ENCODE measurements around the gene IL17B. TPM values are rescaled to one million over a fixed set of nuclear protein-coding genes. Genes with fewer than 3 reads are reported as not detected.
A peak's percentile ranks its signal among the peaks of the same experiment; 100 is the strongest.

Gene IL17B
- total RNA-seq, 1 experiment from 2014 or later = not detected

GRCh38 chr5:149365418-149365817 lies 13.7 kb downstream of the IL17B start:
- Histone ChIP-seq H3K9me3 (ENCODE audit: low read length) (no peaks in the 10 kb centered on the region), H3K9ac (ENCODE audit: low read length) (no peak overlapping the region), H3K4me1 (ENCODE audit: low read length) (peaks cover 11% of the 10 kb centered on the region)

DNA sequence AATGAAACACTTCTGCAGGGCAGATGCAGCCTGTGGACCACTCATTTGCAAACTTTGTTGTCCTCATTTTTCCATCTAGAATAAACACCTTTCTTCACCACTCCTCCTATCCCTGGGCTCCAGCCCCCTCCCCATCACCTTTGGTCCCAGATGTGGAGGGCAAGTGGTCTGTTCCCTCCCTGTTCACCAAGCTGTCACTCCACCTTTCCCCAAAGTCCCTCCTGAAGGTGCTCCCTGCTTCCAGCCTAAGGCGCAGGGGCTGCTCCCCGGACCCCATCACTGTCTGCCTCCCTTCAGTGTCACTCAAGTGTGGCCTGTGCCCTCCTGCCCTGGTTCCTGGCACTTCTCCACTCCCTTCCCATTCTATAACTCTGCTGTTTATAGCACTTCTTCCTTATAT lies 14.4 kb downstream of the IL17B start:
- Histone ChIP-seq H2AFZ (ENCODE audit: low read length) (no peak overlapping the region), H3K9ac (ENCODE audit: low read length) (no peak overlapping the region), H3K4me2 (ENCODE audit: low read depth, low read length, poor library complexity, severe bottlenecking) (no peak overlapping the region), H3K4me3 (ENCODE audit: low read length) (no peak overlapping the region), H3K27ac (ENCODE audit: low read length) (no peak overlapping the region), H3K36me3 (ENCODE audit: insufficient read depth, low read length) (no peaks in the 10 kb centered on the region), H3K27me3 (ENCODE audit: low read length) (no peaks in the 10 kb centered on the region), H3K4me1 (ENCODE audit: low read length) (peaks cover 9% of the 10 kb centered on the region), H3K9me2 (replicated peaks; ENCODE audit: insufficient read depth, low read length) (no peaks in the 10 kb centered on the region), H3K79me2 (ENCODE audit: low read length) (no peaks in the 10 kb centered on the region), H4K20me1 (ENCODE audit: insufficient read depth, low read depth, low read length) (0 out of 2 replicates have a peak, but pooled peaks cover 2% of the 10 kb centered on the region), H3K9me3 (ENCODE audit: low read length) (no peaks in the 10 kb centered on the region)
- DNase-seq = no peak

More at GRCh38 chr5:149365418-149365817, 13.7 kb downstream of the IL17B start:
- Histone ChIP-seq H3K4me2 (ENCODE audit: low read depth, low read length, poor library complexity, severe bottlenecking) (no peak overlapping the region), H4K20me1 (ENCODE audit: insufficient read depth, low read depth, low read length) (0 out of 2 replicates have a peak, but pooled peaks cover 4% of the 10 kb centered on the region), H3K36me3 (ENCODE audit: insufficient read depth, low read length) (no peaks in the 10 kb centered on the region), H3K27ac (ENCODE audit: low read length) (no peak overlapping the region), H3K79me2 (ENCODE audit: low read length) (no peaks in the 10 kb centered on the region), H3K9me2 (replicated peaks; ENCODE audit: insufficient read depth, low read length) (no peaks in the 10 kb centered on the region), H2AFZ (ENCODE audit: low read length) (no peak overlapping the region), H3K4me3 (ENCODE audit: low read length) (no peak overlapping the region), H3K27me3 (ENCODE audit: low read length) (no peaks in the 10 kb centered on the region)
- no peak for DNase-seq

GRCh38 chr5:149363936-149364335 lies 15.2 kb downstream of the IL17B start:
- Histone ChIP-seq H2AFZ (ENCODE audit: low read length) (no peak overlapping the region), H3K27me3 (ENCODE audit: low read length) (no peaks in the 10 kb centered on the region), H4K20me1 (ENCODE audit: insufficient read depth, low read depth, low read length) (0 out of 2 replicates have a peak, but pooled peaks cover under 1% of the 10 kb centered on the region), H3K79me2 (ENCODE audit: low read length) (peaks cover 4% of the 10 kb centered on the region; the same call in 1 of the 2 replicates), H3K4me3 (ENCODE audit: low read length) (no peak overlapping the region), H3K9me3 (ENCODE audit: low read length) (no peaks in the 10 kb centered on the region), H3K27ac (ENCODE audit: low read length) (no peak overlapping the region), H3K4me2 (ENCODE audit: low read depth, low read length, poor library complexity, severe bottlenecking) (no peak overlapping the region), H3K9ac (ENCODE audit: low read length) (no peak overlapping the region), H3K4me1 (ENCODE audit: low read length) (peaks cover 14% of the 10 kb centered on the region), H3K36me3 (ENCODE audit: insufficient read depth, low read length) (no peaks in the 10 kb centered on the region), H3K9me2 (replicated peaks; ENCODE audit: insufficient read depth, low read length) (no peaks in the 10 kb centered on the region)
- DNase-seq = no peak

DNA sequence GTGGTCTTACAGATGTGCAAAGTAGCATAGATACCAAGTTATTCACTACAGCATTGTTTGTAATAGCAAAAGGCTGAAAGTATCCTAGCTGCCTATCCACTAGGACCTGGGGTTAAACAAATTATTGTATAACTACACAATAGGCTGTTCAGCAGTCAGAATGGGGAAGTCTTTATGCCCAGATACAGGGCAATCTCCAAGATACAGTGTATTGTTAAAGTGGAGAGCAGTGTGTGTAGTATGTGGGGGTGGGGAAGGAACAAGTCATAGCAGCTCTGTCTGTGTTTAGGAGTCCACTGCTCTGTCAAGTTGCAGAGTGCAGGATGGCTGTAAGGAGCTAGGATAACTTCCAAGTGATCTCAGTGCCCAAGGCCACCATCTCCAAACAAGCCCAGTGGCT lies 15.7 kb downstream of the IL17B start:
- no peaks in the 10 kb centered on the region for H3K9me3 ChIP-seq (ENCODE audit: low read length)
- no peak overlapping the region for H3K27ac ChIP-seq (ENCODE audit: low read length)
- H3K9me2 ChIP-seq (replicated peaks; ENCODE audit: insufficient read depth, low read length) = no peaks in the 10 kb centered on the region
- H3K4me1 ChIP-seq (ENCODE audit: low read length) = peaks cover 18% of the 10 kb centered on the region
- no peak overlapping the region for H3K4me3 ChIP-seq (ENCODE audit: low read length)
- H4K20me1 ChIP-seq (ENCODE audit: insufficient read depth, low read depth, low read length) = no peaks in the 10 kb centered on the region
- no peak overlapping the region for H3K9ac ChIP-seq (ENCODE audit: low read length)
- H2AFZ ChIP-seq (ENCODE audit: low read length) = no peak overlapping the region
- DNase-seq = no peak
- no peaks in the 10 kb centered on the region for H3K36me3 ChIP-seq (ENCODE audit: insufficient read depth, low read length)
- no peaks in the 10 kb centered on the region for H3K27me3 ChIP-seq (ENCODE audit: low read length)
- H3K4me2 ChIP-seq (ENCODE audit: low read depth, low read length, poor library complexity, severe bottlenecking) = no peak overlapping the region
- H3K79me2 ChIP-seq (ENCODE audit: low read length) = peaks cover 9% of the 10 kb centered on the region

DNA sequence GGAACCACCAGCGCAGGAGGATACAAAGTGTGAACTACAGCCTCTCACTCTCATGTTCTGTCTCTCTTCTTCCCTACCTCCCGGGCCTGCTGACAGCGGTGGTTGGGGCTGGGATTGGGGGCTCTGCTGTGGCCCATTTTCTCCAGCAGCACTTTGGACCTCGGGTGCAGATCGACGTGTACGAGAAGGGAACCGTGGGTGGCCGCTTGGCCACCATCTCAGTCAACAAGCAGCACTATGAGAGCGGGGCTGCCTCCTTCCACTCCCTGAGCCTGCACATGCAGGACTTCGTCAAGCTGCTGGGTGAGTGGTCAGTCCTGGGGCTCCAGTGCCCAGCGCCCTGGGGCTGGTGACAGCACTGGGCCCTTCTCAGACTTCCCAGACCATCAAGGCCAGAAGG lies 16.6 kb downstream of the IL17B start:
- H3K9ac ChIP-seq (ENCODE audit: low read length) = no peak overlapping the region
- no peaks in the 10 kb centered on the region for H3K36me3 ChIP-seq (ENCODE audit: insufficient read depth, low read length)
- no peaks in the 10 kb centered on the region for H3K27me3 ChIP-seq (ENCODE audit: low read length)
- H3K27ac ChIP-seq (ENCODE audit: low read length) = no peak overlapping the region
- peaks cover 14% of the 10 kb centered on the region for H3K79me2 ChIP-seq (ENCODE audit: low read length)
- no peak for DNase-seq
- H3K4me3 ChIP-seq (ENCODE audit: low read length) = no peak overlapping the region
- H3K9me3 ChIP-seq (ENCODE audit: low read length) = no peaks in the 10 kb centered on the region
- H2AFZ ChIP-seq (ENCODE audit: low read length) = no peak overlapping the region
- no peaks in the 10 kb centered on the region for H3K9me2 ChIP-seq (replicated peaks; ENCODE audit: insufficient read depth, low read length)
- no peak overlapping the region for H3K4me2 ChIP-seq (ENCODE audit: low read depth, low read length, poor library complexity, severe bottlenecking)
- H3K4me1 ChIP-seq (ENCODE audit: low read length) = peaks cover 15% of the 10 kb centered on the region
- H4K20me1 ChIP-seq (ENCODE audit: insufficient read depth, low read depth, low read length) = no peaks in the 10 kb centered on the region

- peaks cover 24% of the 10 kb centered on the region for H3K79me2 ChIP-seq (ENCODE audit: low read length)
- H3K4me3 ChIP-seq (ENCODE audit: low read length) = no peak overlapping the region
- H2AFZ ChIP-seq (ENCODE audit: low read length) = no peak overlapping the region
- H3K36me3 ChIP-seq (ENCODE audit: insufficient read depth, low read length) = peaks cover 2% of the 10 kb centered on the region; the same call in 1 of the 2 replicates
- H3K27me3 ChIP-seq (ENCODE audit: low read length) = no peaks in the 10 kb centered on the region
- no peak overlapping the region for H3K9ac ChIP-seq (ENCODE audit: low read length)
- no peak overlapping the region for H3K4me2 ChIP-seq (ENCODE audit: low read depth, low read length, poor library complexity, severe bottlenecking)
- H4K20me1 ChIP-seq (ENCODE audit: insufficient read depth, low read depth, low read length) = no peaks in the 10 kb centered on the region
- no peaks in the 10 kb centered on the region for H3K9me2 ChIP-seq (replicated peaks; ENCODE audit: insufficient read depth, low read length)
- no peaks in the 10 kb centered on the region for H3K9me3 ChIP-seq (ENCODE audit: low read length)
- H3K27ac ChIP-seq (ENCODE audit: low read length) = no peak overlapping the region
- DNase-seq = no peak
- H3K4me1 ChIP-seq (ENCODE audit: low read length) = peaks cover 16% of the 10 kb centered on the region
These were observed 18.8 kb downstream of the IL17B start for GRCh38 chr5:149360272-149360671.

GRCh38 chr5:149358868-149359495 lies 20.1 kb downstream of the IL17B start:
- Histone ChIP-seq H3K36me3 (ENCODE audit: insufficient read depth, low read length) (peaks cover 12% of the 10 kb centered on the region; the same call in 1 of the 2 replicates), H3K27ac (ENCODE audit: low read length) (no peak overlapping the region), H2AFZ (ENCODE audit: low read length) (no peak overlapping the region), H3K4me3 (ENCODE audit: low read length) (peak overlapping the region; percentile 95), H3K27me3 (ENCODE audit: low read length) (no peaks in the 10 kb centered on the region), H3K9ac (ENCODE audit: low read length) (peak overlapping the region; percentile 99), H3K79me2 (ENCODE audit: low read length) (peaks cover 24% of the 10 kb centered on the region), H3K4me2 (ENCODE audit: low read depth, low read length, poor library complexity, severe bottlenecking) (peak overlapping the region; percentile 83), H4K20me1 (ENCODE audit: insufficient read depth, low read depth, low read length) (no peaks in the 10 kb centered on the region), H3K4me1 (ENCODE audit: low read length) (peaks cover 16% of the 10 kb centered on the region), H3K9me3 (ENCODE audit: low read length) (no peaks in the 10 kb centered on the region), H3K9me2 (replicated peaks; ENCODE audit: insufficient read depth, low read length) (no peaks in the 10 kb centered on the region)
- no peak for DNase-seq

- Histone ChIP-seq H3K4me1 (ENCODE audit: low read length) (peaks cover 16% of the 10 kb centered on the region), H3K4me2 (ENCODE audit: low read depth, low read length, poor library complexity, severe bottlenecking) (peak overlapping the region; percentile 83), H3K79me2 (ENCODE audit: low read length) (peaks cover 26% of the 10 kb centered on the region), H3K9me3 (ENCODE audit: low read length) (no peaks in the 10 kb centered on the region), H3K27me3 (ENCODE audit: low read length) (no peaks in the 10 kb centered on the region), H3K9me2 (replicated peaks; ENCODE audit: insufficient read depth, low read length) (no peaks in the 10 kb centered on the region), H3K36me3 (ENCODE audit: insufficient read depth, low read length) (peaks cover 16% of the 10 kb centered on the region), H3K9ac (ENCODE audit: low read length) (peak overlapping the region; percentile 99), H3K4me3 (ENCODE audit: low read length) (peak overlapping the region; percentile 95), H2AFZ (ENCODE audit: low read length) (peak overlapping the region; percentile 37; the same call in 1 of the 2 replicates), H4K20me1 (ENCODE audit: insufficient read depth, low read depth, low read length) (no peaks in the 10 kb centered on the region), H3K27ac (ENCODE audit: low read length) (peak overlapping the region; percentile 76)
- DNase-seq = peak; percentile 83
These were observed 20.8 kb downstream of the IL17B start for GRCh38 chr5:149358294-149358651.
